OCI-LY3 (cell line): ENCODE measurements around the gene NUP133.
"Not testable (repeated sequence)": the region's sequence is repeated elsewhere in the genome, so short reads cannot be mapped to it uniquely, and the experiment has no call there.

Experiments used
- EZH2phosphoT487 ChIP-seq: fragments of 200-600 bp; shearing (Covaris generic); IDR thresholded peaks from 2 replicates; pipeline ENCODE4 v1.6.1; 2018; ENCODE audit warnings: antibody characterized with exemption, mixed run types, low read depth
- TF ChIP-seq, protein P1 (sequence below): fragments of 200-600, 300-600 bp; sonication (generic); IDR thresholded peaks from 2 replicates; pipeline ENCODE4 v1.5.1; 2014; ENCODE audit warnings: antibody characterized with exemption, low read length, low read depth

DNA sequence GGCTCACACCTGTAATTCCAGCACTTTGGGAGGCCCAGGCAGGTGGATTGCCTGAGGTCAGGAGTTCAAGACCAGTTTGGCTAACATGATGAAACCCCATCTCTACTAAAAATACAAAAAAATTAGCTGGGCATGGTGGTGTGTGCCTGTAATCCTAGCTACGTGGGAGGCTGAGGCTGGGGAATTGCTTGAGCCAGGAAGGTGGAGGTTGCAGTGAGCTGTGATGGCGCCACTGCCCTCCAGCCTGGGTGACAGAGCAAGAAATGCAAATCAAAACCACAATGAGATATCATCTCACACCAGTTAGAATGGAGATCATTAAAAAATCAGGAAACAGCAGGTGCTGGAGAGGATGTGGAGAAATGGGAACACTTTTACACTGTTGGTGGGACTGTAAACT is 3.1 kb upstream of the NUP133 start:
- TF ChIP-seq, protein P1, sequence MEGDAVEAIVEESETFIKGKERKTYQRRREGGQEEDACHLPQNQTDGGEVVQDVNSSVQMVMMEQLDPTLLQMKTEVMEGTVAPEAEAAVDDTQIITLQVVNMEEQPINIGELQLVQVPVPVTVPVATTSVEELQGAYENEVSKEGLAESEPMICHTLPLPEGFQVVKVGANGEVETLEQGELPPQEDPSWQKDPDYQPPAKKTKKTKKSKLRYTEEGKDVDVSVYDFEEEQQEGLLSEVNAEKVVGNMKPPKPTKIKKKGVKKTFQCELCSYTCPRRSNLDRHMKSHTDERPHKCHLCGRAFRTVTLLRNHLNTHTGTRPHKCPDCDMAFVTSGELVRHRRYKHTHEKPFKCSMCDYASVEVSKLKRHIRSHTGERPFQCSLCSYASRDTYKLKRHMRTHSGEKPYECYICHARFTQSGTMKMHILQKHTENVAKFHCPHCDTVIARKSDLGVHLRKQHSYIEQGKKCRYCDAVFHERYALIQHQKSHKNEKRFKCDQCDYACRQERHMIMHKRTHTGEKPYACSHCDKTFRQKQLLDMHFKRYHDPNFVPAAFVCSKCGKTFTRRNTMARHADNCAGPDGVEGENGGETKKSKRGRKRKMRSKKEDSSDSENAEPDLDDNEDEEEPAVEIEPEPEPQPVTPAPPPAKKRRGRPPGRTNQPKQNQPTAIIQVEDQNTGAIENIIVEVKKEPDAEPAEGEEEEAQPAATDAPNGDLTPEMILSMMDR, result not testable (repeated sequence)
- not testable (repeated sequence) for TF ChIP-seq EZH2phosphoT487
